Body of pancreas (tissue), 4 donors: ENCODE results near the gene CACNA2D4. TPM values are rescaled to one million over a fixed set of nuclear protein-coding genes. Genes with fewer than 3 reads are reported as not detected.

Experiments
- ATAC-seq: fragments of 150-250 bp; one replicate; pipeline ENCODE4 v1.9.1; 2016
- DNase-seq, 4 donors: peaks; one replicate each; pipeline ENCODE4 v3.0.0-alpha.2; 2019
- H3K27ac ChIP-seq, 4 donors: fragments of 200-600 bp; sonication (generic); 1 replicate in 3 of 4; 2 replicates in 1 of 4; pipeline versions ENCODE4 v1.5.1 to v1.6.1; 2016 to 2019; ENCODE audit warnings: mild to moderate bottlenecking in 1 of 4, mixed read lengths in 1 of 4, moderate library complexity in 1 of 4
- H3K27me3 ChIP-seq, 2 donors: fragments of 200-600 bp; sonication (generic); one replicate each; pipeline ENCODE4 v1.6.0; 2016; ENCODE audit warnings: mild to moderate bottlenecking in 1 of 2
- H3K36me3 ChIP-seq, 2 donors: fragments of 200-600 bp; sonication (generic); replicated peaks in 1 of 2; 2 replicates each; pipeline ENCODE4 v1.5.1; 2016; ENCODE audit warnings: low read depth in 2 of 2; ENCODE audit not compliant: insufficient read depth in 1 of 2
- H3K4me1 ChIP-seq: fragments of 200-600 bp; sonication (generic); one replicate; pipeline ENCODE4 v1.6.0; 2016
- H3K4me3 ChIP-seq, 2 donors: fragments of 200-600 bp; sonication (generic); 1 replicate in 1 of 2; 2 replicates in 1 of 2; pipeline ENCODE4 v1.5.1; 2016 to 2019
- H3K9me3 ChIP-seq, 3 donors: fragments of 200-600 bp; sonication (generic); 1 replicate in 2 of 3; 2 replicates in 1 of 3; pipeline ENCODE4 v1.5.1; 2016
- POLR2A ChIP-seq, 3 donors: fragments of 450-650 bp; IDR thresholded peaks; one replicate each; pipeline ENCODE4 v1.6.1; 2016; ENCODE audit warnings: antibody characterized with exemption in 3 of 3, mild to moderate bottlenecking in 2 of 3
- WGBS, 2 donors: methylation state at CpG; one replicate each; pipeline ENCODE4 v1.1.5; 2017; 5-methylcytosine and 5-hydroxymethylcytosine counted together
- intact Hi-C: fragments of 100-400 bp; cut with DNase I; formaldehyde crosslinking; loops from one replicate; pipeline ENCODE4 v1.15.1; 2023
- total RNA-seq, 2 donors: library from RNA; depleted of rRNA; stranded (reverse); fragments of >200 nt; gene quantifications; one replicate each; pipeline ENCODE4 v1.1.0, GENCODE V29; 2016
- TF ChIP-seq, protein P1 (sequence below), 7 experiments: fragments of 450-650 bp in 4 of 7; fragments of 200-600 bp in 3 of 7; sonication (generic) in 3 of 7; IDR thresholded peaks; one replicate each; pipeline ENCODE4 v1.5.1; 2016 to 2019; ENCODE audit warnings: antibody characterized with exemption in 7 of 7

CACNA2D4 gene
- total RNA-seq, 2 donors from 2014 or later = 3.6 TPM; not detected in 1

DNA sequence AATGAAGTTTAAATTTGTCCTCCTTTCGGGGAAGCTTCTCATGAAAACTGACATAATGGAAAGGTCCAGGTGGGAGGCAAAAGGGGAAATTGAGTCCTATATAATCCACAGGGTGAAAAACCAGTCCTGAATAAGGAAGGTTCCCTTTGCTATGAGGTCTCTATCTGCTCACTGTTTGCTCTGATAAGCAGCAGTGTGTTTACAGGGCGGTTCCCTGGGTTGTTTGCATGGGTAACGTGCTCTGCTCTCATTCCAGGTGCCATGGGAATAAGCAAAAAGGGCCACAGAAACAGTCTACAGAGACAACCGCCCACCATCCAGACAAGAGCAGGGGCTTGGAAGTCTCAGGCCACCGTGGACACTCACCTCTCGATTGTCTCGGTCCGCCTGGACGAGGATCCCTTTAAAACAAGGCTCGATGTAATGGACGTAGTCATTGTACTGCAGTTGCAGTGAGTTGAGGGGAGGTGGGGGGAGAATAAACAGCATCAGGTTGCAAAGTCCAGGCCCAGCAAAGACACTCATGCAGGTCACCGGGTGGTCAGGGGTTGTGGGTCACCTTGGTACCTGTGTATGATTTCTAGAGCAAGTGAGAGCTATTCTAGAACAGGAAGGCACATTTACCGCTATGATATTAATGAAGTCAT, 32.7 kb downstream of the CACNA2D4 start:
- Histone ChIP-seq H3K4me1 (no peaks in the 10 kb centered on the region), H3K27ac (no peak overlapping the region), H3K9me3 (no peaks in the 10 kb centered on the region), H3K27me3 (no peaks in the 10 kb centered on the region), H3K4me3 (no peak overlapping the region), H3K36me3 (no peaks in the 10 kb centered on the region)
- ATAC-seq (no peak), DNase-seq (no peak)
- TF ChIP-seq, protein P1, sequence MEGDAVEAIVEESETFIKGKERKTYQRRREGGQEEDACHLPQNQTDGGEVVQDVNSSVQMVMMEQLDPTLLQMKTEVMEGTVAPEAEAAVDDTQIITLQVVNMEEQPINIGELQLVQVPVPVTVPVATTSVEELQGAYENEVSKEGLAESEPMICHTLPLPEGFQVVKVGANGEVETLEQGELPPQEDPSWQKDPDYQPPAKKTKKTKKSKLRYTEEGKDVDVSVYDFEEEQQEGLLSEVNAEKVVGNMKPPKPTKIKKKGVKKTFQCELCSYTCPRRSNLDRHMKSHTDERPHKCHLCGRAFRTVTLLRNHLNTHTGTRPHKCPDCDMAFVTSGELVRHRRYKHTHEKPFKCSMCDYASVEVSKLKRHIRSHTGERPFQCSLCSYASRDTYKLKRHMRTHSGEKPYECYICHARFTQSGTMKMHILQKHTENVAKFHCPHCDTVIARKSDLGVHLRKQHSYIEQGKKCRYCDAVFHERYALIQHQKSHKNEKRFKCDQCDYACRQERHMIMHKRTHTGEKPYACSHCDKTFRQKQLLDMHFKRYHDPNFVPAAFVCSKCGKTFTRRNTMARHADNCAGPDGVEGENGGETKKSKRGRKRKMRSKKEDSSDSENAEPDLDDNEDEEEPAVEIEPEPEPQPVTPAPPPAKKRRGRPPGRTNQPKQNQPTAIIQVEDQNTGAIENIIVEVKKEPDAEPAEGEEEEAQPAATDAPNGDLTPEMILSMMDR (IDR thresholded peaks at IDR 0.05) = no peak
- no peak for TF ChIP-seq POLR2A (IDR thresholded peaks at IDR 0.05)
- WGBS, 2 donors = 44 to 58% methylated on average over 13 of the region's 13 CpGs
- intact Hi-C loops = no loop called here

DNA sequence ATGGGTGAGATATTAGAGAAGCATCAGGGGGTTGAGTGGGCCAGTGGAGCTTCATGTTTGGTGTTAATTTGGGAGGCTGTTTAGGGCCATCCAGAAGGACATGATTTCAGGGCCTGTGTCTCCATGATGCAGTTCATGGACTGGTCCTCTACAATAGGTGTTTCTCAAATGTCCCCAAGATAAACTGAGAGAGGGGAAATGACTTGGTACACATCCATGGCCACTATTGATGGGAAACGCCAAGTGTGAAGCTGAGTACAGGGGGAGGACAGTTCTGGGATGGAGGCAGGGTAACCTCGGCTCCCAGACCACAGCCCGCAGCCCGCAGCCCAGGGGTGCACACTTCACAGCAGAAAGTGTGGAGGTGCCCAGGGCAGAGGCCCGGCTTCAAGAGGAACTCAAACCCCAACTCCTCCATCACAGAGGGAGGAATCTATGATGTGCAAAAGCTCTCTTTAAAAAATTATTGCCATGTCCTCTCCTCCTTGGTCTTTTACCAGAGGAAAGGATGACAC, 33.3 kb downstream of the CACNA2D4 start:
- WGBS, 2 donors = 85 to 94% methylated on average over 5 of the region's 5 CpGs
- intact Hi-C loops = no loop called here
- no peak overlapping the region for H3K4me3 ChIP-seq
- no peak overlapping the region for H3K27ac ChIP-seq
- H3K27me3 ChIP-seq = no peaks in the 10 kb centered on the region
- H3K36me3 ChIP-seq = no peaks in the 10 kb centered on the region
- no peak for TF ChIP-seq POLR2A (IDR thresholded peaks at IDR 0.05)
- TF ChIP-seq, protein P1 (IDR thresholded peaks at IDR 0.05) = no peak
- DNase-seq (no peak), ATAC-seq (no peak)
- H3K4me1 ChIP-seq = no peaks in the 10 kb centered on the region
- H3K9me3 ChIP-seq = no peaks in the 10 kb centered on the region

DNA sequence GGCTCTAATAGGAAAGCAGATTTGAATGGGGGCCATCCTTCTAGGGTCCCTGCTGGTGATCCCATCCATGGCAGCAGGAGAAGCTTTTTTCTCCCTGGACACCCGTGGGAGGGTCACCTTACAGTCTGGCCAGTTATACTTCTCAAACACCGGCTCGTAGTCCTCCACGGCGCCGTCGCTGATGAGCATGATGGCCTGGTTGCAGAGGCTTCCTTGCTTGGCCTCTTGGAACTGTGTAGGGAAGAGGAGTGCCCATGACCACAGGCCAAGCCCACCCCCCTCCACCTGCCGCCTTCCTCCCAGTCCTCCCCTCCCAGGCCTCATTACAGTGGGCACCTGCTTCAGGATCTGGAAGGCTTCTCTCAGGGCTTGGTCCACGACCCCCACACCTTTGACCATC, 33.8 kb downstream of the CACNA2D4 start:
- DNase-seq (no peak), ATAC-seq (no peak)
- intact Hi-C loops = no loop called here
- no peak overlapping the region for H3K27ac ChIP-seq
- no peaks in the 10 kb centered on the region for H3K4me1 ChIP-seq
- H3K36me3 ChIP-seq = no peaks in the 10 kb centered on the region
- no peak for TF ChIP-seq POLR2A (IDR thresholded peaks at IDR 0.05)
- TF ChIP-seq, protein P1 (IDR thresholded peaks at IDR 0.05) = no peak
- H3K4me3 ChIP-seq = no peak overlapping the region
- 92 to 93% methylated on average over 8 to 9 of the region's 9 CpGs for WGBS, 2 donors
- no peaks in the 10 kb centered on the region for H3K27me3 ChIP-seq
- no peaks in the 10 kb centered on the region for H3K9me3 ChIP-seq

DNA sequence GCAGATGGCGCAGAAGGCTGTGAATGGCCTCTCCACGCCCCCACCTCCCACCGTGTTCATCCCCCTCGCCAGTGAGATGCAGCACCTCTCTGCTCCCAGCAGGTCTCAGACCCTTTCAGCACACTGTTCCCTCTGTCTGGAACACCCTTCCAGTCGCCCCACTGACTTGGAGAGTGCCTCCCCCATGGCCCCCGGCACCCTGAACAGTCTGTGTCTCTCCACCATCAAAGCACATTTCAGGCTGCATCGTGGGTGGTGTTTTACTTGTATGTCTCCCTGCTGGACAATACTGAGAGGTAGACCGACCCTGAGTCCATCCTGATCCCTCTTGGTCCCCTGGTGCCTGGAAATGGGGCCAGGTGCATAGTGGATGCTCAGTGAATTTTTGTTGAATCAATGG, 34.9 kb downstream of the CACNA2D4 start:
- no peaks in the 10 kb centered on the region for H3K9me3 ChIP-seq
- no peaks in the 10 kb centered on the region for H3K36me3 ChIP-seq
- ATAC-seq (no peak), DNase-seq (no peak)
- intact Hi-C loops = no loop called here
- no peaks in the 10 kb centered on the region for H3K4me1 ChIP-seq
- no peak overlapping the region for H3K27ac ChIP-seq
- TF ChIP-seq, protein P1 (IDR thresholded peaks at IDR 0.05) = no peak
- no peak for TF ChIP-seq POLR2A (IDR thresholded peaks at IDR 0.05)
- H3K4me3 ChIP-seq = no peak overlapping the region
- H3K27me3 ChIP-seq = no peaks in the 10 kb centered on the region
- 73 to 75% methylated on average over 8 of the region's 8 CpGs for WGBS, 2 donors
